Activated CD4-positive, alpha-beta T cell treated with anti-CD3 and anti-CD28 coated beads, Interleukin-2, amount 50 U/mL, for 24 hours (primary cell): ENCODE measurements around the gene ZNF414.
"Not testable (repeated sequence)": the region's sequence is repeated elsewhere in the genome, so short reads cannot be mapped to it uniquely, and the experiment has no call there.

ENCODE experiments used
- DNase-seq, 2 donors: peaks; one replicate each; pipeline ENCODE4 v3.0.0-alpha.2; 2020; ENCODE audit warnings: low read depth in 1 of 2, low spot score in 1 of 2

Gene ZNF414

DNA sequence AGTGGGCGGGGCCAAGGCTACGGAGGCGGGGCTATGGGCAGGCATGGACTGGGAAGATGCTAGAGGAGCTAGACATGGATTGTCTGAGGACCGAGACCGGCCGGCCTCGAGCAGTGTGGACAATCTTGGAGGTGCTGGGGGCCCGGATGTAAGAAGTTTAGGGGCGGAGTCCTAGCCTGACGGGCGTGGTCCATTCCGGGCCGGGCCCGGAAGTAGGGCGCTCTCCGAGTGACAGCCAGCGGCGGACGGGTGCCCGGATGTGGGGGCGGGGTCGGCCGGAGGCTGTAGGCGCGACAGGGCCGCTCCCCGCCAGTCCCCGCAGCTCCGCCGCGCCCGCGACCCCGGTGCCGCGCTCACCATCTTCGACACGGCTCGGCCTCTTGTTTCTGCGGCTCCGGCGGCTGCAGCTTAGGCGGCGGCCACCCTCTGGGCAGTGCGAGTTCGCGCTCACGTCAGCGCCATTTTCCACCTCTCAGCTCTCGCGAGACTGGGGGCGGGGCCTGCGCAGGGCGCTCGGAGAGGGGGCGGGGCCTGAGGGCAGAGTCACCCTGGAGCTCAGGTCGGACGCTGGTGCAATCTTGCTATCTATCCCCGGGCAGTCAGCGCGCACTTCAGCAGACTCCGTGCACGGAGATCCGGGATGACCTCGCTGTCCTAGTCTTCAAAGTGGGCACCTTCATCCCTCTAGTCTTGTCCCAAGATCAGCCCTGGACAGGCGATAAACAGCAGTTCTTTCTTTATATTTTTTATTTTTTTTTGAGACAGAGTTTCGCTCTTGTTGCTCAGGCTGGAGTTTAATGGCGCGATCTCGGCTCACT is at the start of gene ZNF414:
ZNF414 (minus strand) TSS at position 481 of the 818 bp plus-strand sequence; CDS start at position 360, 121 bp downstream.
- DNase-seq: peak; percentile 94 to 99

DNA sequence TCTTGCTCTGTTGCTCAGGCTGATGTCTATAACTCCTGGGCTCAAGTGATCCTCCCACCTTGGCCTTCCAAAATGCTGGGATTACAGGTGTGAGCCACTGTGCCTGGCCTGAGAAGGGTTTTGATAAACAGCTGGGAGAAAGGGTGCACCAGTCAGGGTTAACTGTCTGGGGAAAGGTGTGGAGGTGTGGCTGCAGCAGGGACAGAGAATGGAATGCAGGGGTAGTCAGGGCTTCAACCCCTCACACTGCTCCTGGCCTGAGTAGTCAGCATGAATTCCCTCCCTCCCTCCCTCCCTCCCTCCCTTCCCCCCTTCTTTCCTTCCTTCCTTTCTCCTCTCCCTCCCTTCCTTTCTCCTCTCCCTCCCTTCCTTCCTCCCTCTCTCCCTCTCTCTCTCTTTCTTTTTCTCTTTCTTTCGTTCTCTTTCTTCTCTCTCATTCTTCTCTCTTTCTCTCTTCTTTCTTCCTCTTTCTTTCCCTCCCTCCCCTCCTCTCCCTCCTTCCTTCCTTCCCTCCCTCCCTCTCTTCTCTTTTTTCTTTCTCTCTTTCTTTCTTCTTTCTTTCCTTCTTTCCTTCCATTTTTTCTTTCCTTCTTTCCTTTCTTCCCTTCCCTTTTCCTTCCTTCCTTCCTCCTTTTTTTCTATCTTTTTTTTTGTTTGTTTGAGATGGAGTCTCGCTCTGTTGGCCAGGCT is 47.3 kb upstream of the ZNF414 start:
- DNase-seq: no peak

DNA sequence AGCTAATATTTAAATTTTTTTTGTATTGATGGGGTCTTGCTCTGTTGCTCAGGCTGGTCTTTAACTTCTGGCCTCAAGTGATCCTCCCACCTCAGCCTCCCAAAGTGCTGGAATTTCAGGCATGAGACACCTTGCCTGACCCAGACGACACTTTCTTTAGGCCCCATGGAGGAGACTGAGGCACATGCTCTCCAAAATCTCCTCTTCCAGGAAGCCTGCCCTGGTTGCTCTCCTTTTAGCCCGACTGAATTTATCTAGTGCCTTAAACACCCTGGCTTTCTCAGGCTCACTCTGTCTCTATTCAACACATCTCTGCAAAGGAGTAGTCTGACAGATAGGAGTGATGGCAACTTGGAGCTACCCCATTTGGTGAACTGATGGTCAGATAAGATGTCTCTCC is 44.4 kb upstream of the ZNF414 start:
- DNase-seq: no peak

- no peak for DNase-seq
These were observed 43.8 kb upstream of the ZNF414 start for GRCh38 chr19:8557642-8558238.

- not testable (repeated sequence) for DNase-seq
These were observed 39.8 kb upstream of the ZNF414 start for GRCh38 chr19:8553729-8554128.

DNA sequence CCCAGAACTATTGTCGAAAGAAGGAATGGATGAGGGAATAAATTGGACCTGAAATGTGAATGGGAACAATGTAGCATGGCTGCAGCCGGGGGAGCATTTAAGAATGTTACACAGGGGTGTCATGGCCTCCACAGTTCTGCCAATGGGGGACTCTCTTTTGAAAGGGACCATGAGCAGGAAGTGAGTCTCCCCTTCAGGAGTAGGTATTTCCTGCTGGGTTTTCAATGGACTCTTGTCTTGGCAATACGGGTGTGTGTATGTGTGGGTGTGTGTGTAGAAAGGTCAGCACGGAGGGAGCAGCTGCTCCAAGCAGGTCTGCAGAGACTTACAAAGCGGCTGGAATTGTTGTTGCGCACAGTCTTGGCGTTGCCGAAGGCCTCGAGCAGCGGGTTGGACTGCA is 38.8 kb upstream of the ZNF414 start:
- DNase-seq: no peak

DNA sequence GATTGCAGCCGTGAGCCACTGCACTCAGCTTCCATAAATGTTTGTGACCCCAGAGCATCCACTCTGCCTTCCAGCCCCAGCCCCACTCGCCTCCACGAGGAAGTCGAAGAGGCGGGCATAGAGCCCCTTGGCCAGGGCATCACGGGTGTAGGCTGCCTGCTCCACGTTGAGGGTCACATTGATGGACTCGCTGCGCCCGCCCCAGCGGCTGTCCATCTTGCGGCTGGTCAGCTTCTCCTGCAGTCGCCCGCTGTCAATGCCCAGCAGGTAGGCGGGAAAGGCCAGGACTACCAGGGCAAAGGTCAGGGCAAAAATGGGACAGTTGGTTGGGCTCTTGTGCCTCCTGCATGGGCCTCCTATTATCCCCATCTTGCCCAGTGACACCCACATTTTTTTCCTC is 36.1 kb upstream of the ZNF414 start:
- no peak for DNase-seq

DNA sequence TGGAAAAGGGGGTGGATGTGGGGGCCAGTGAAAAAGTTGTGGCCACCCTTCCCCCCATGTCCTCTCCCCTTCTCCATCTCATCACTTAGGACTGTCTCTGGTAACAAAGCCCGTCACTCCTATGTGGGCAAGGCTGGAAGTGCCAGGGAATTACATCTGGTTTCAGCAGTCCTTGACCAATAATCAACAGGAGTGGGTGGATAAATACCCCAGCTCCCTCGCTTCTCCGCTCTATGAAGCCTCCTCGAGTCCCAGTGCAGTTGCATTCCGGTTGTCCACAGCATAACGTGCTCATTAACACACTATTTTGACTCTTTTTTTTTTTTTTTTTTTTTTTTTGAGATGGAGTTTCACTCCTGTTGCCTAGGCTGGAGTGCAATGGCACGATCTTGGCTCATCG is 31.8 kb upstream of the ZNF414 start:
- DNase-seq: no peak

- no peak for DNase-seq
These were observed 30.2 kb upstream of the ZNF414 start for GRCh38 chr19:8544168-8544567.

DNA sequence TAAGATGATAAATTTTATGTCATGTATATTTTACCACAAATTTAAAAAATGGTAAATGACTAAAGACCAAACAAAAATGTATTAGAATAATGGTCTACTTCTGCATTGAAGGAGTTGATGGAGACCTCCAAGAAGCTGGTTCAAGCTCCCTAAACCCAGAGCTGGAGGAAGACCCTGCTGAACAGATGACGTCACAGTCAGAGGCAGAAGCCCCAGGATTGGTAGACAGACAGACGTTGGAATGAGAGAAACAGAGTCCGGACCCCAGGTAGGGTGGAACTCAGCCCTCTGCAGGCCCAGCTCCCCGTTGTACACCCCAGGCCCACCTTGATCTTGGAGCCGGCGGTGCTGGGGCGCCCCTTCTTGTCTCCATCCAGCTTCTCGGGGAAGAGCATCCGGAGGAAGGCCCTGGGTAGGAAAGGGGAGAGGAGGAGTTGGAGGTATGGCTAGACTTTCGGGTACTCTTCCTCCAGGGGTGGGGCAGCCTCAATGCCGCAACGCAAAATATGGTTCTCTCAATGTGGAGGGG is 25.7 kb upstream of the ZNF414 start:
- DNase-seq: no peak

DNA sequence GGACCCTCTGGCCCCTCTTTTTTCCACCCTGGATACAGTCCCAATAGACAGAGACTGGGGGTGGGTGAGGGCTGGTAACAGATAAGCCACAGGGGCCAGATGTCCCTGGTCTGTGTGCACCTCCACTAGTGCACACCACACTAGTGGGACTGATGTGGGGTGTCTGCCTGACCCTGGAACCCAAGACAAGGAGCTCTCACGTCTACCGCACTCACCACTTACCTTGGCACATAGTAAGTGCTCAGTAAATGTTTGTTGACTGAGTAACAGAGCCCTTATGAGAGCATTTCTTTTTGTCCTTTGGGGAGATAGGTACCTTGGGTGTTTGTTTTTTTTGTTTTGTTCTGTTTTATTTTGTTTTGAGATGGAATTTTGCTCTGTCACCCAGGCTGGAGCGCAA is 23.1 kb upstream of the ZNF414 start:
- DNase-seq: no peak

DNA sequence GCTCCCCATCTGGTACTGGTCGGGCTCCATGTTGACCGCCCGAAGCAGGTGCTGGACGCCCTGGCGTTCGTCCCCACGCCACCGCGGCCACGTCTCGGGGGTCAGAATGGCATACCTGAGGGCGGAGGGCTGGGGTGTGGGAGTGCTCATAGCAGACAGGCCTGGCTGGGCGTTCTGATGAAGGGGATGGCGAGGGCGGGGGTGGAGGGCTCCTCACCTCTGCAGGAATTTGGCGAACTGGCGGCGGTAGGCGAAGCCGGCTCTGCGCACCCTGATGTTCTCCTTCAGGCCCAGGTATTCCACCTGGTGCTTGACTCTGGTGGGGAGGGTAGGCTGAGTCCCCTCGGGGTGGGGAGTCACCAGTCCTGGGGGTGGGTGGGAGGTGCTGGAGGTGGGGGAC is 22.3 kb upstream of the ZNF414 start:
- DNase-seq: no peak

- DNase-seq: no peak
These were observed 18.3 kb upstream of the ZNF414 start for GRCh38 chr19:8532225-8532624.

DNA sequence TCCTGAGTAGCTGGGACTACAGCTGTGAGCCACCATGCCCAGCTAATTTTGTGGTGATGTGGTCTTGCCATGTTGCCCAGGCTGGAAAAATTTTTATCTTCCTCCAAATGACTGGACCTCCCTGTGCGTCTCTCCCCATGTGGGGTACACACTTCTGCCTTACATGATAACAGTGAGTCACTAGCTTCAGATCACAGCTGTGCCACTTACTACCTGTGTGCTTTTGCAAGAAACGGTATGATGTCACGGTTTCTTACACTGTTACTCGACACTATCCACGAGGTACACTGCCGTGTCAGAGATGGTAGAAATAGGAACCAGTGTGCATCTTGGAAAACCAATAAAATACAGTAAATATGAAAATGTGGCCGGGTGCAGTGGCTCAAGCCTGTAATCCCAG is 17.5 kb upstream of the ZNF414 start:
- DNase-seq: no peak

DNA sequence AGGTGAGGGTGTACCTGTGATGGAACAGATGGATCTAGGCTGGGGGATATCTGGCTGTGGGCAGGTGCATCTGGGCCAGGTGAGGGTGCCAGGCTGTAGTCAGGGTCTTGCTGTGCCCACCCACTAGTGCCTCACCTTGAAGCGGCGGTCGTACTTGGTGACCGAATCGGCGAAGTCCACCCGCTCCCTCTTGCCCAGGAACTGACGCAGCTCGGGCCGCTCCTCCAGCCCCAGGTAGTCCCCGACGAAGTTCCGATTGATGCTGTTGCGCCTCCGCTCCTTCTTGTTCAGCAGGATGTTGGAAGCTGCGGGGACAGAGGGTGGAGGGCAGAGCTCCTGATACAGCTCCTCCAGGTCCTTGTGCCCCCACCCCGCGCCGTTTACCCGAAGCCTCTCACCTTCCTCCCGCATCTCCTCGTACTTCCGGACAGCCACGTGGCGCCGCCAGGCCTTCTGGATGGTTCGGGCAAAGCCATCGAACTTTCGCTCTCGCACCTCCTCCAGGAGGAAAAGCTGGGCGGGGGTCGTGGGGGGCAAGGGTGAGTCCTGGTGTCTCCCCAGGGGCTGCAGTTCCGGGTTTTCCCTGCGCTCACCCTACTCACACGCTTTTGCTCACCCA is 16.2 kb upstream of the ZNF414 start:
- no peak for DNase-seq

- no peak for DNase-seq
These were observed 15.5 kb upstream of the ZNF414 start for GRCh38 chr19:8529369-8530006.

DNA sequence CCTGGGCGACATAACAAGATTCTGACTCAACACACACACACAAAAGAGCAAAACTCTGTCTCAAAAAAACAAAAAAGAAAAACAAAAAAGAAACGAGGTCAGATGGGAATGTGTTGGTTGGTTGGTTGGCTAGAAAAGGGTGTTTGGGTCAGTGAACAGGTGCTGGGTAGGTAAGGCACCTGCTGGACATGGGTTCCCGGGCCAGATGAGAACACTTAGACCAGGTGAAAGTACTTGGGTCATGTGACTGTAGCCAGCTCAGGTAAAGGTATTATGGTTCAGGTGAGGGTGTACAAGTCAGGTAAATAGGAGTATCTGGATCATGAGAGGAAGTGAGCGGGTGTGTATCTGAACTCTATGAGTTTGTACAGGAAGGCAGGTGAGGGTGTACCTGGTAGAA is 14.5 kb upstream of the ZNF414 start:
- DNase-seq: no peak

DNA sequence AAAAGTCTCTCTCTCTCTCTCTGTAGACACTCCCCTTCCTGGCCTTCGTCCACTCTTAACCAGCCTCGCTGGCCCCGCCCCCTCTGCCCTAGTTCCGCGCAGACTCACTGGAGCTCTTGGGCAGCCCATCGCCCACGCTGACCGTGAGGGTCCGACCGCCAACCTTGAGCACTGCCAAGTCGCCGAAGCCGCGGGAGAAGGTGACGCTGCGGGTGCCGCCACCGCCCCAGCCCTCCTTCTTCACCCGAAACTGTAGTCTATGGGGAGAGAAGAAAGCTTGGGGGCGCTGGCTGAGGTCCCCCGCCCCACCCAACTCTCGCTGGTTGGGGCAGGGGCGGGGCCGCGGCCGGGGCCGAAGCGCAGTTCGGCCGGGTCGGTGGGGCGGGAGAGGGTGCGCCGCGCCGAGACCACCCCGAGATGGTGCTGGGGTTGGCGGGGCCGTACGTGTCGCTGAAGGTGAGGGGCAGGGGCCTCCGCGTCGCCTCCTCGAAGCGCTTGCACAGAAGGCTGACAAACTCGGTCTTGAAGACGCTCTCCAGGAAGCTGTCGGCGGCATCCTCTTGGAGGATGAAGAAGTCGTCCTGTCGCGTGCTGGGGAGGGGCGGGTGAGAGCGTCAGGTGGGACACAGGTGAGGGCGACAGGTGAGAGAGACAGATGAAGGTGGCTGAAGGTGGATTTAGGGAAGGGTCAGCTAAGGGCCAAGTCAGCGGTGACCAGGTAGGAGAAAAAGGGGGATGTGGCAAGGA is 12.6 kb upstream of the ZNF414 start:
- DNase-seq: no peak

DNA sequence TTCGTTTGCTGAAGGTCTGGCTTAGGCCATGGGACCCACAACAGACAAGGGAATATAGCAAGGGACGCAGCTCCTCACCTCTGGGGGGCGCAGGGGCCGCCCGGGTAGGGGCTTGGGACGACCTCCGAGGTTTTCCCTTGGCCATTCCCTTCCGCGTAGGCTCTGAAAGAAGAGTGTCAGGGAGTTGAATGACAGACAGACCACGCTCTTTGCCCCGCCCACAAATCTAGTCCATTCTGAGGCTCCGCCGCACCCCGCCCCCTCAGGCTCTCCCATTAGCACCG is 11.4 kb upstream of the ZNF414 start:
- DNase-seq: no peak

DNA sequence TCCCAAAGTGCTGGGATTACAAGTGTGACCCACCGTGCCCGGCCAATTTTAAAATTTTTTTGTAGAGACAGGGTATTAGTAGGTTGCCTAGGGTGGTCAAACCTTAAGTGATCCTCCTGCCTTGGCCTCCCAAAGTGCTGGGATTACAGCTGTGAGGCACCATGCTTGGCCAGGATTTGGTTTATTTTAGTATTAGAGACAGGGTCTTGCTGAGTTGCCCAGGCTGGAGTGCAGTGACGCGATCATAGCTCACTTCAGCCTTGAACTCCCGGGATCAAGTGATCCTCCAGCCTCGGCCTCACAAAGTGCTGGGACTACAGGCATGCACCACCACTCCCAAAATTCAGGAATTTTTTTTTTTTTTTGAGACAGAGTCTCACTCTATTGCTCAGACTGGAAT is 5.4 kb upstream of the ZNF414 start:
- no peak for DNase-seq

DNA sequence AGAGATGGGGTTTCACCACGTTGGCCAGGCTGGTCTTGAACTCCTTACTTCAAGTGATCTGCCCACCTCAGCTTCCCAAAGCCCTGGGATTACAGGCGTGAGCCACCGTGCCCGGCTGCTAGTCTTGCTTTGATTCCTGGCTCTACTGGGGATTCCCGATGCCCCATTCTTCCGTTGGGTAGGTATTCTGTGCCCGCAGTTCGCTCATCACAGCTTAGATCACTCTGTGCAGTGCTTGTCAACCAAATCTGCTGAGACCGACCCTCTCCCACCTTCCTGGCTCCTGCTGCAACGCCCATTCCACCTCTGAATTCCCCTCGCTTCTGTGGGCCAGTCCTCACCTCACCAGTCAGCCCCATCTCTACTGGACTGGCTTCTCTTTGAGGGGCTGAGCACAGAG is 4.6 kb upstream of the ZNF414 start:
- DNase-seq: no peak
